GM18868 (cell line): ENCODE results near the gene SH2B3.
"Not testable (repeated sequence)": the region's sequence is repeated elsewhere in the genome, so short reads cannot be mapped to it uniquely, and the experiment has no call there.

Experiments
- ATAC-seq: cut with Tn5 transposase; IDR thresholded peaks from one replicate; pipeline ENCODE4 v1.9.1; 2021; ENCODE audit warnings: mild to moderate bottlenecking, moderate library complexity; ENCODE audit not compliant: unreplicated experiment

The SH2B3 gene

GRCh38 chr12:111386885-111387284, 18.8 kb upstream of the SH2B3 start:
- no peak for ATAC-seq

GRCh38 chr12:111387747-111388323, 17.9 kb upstream of the SH2B3 start:
- ATAC-seq: no peak

- no peak for ATAC-seq
Observed at GRCh38 chr12:111389635-111390034, 16.1 kb upstream of the SH2B3 start.

- no peak for ATAC-seq
Observed at GRCh38 chr12:111390910-111391309, 14.8 kb upstream of the SH2B3 start.

GRCh38 chr12:111393700-111394300, 11.9 kb upstream of the SH2B3 start:
- no peak for ATAC-seq

- ATAC-seq: no peak
Observed at GRCh38 chr12:111394480-111394879, 11.2 kb upstream of the SH2B3 start.

- ATAC-seq: no peak
Observed at GRCh38 chr12:111395336-111396187, 10.2 kb upstream of the SH2B3 start.

- ATAC-seq: not testable (repeated sequence)
Observed at GRCh38 chr12:111396271-111396670, 9.5 kb upstream of the SH2B3 start.

- peak; percentile 64 for ATAC-seq
Observed at GRCh38 chr12:111396726-111397445, 8.8 kb upstream of the SH2B3 start.

- ATAC-seq: no peak
Observed at GRCh38 chr12:111398530-111398929, 7.2 kb upstream of the SH2B3 start.

GRCh38 chr12:111399741-111400404, 5.8 kb upstream of the SH2B3 start:
- not testable (repeated sequence) for ATAC-seq

- no peak for ATAC-seq
Observed at GRCh38 chr12:111401167-111401605, 4.5 kb upstream of the SH2B3 start.

GRCh38 chr12:111402490-111402824, 3.3 kb upstream of the SH2B3 start:
- not testable (repeated sequence) for ATAC-seq

GRCh38 chr12:111404362-111405148, 1.2 kb upstream of the SH2B3 start:
- ATAC-seq: peak; percentile 12

- peak; percentile 51 for ATAC-seq
Observed at GRCh38 chr12:111405149-111405858, 419 bp upstream of the SH2B3 start.

GRCh38 chr12:111406474-111407376, 1.0 kb downstream of the SH2B3 start:
- no peak for ATAC-seq

GRCh38 chr12:111407377-111408115, 1.8 kb downstream of the SH2B3 start:
- ATAC-seq: no peak

- ATAC-seq: no peak
Observed at GRCh38 chr12:111408116-111408440, 2.4 kb downstream of the SH2B3 start.
